Smooth muscle cell (in vitro differentiated cells): ENCODE measurements around the gene RARB. TPM values are rescaled to one million over a fixed set of nuclear protein-coding genes. Genes with fewer than 3 reads are reported as not detected.

Experiments
- DNase-seq: peaks from one replicate; lab custom pipeline; 2025; ENCODE audit not compliant: unreplicated experiment; lab: John Stamatoyannopoulos, UW
- H2AFZ ChIP-seq: fragments of 200-600 bp; sonication (generic); 2 replicates; pipeline ENCODE4 v1.6.0; 2016; ENCODE audit warnings: antibody characterized with exemption, low read depth, mild to moderate bottlenecking
- H3F3A ChIP-seq: fragments of 200-600 bp; sonication (generic); 2 replicates; pipeline ENCODE4 v1.6.0; 2017; ENCODE audit warnings: antibody characterized with exemption, low read depth
- H3K27ac ChIP-seq: fragments of 200-600 bp; sonication (generic); 2 replicates; pipeline ENCODE4 v1.5.1; 2016; ENCODE audit warnings: low read depth, mild to moderate bottlenecking
- H3K27me3 ChIP-seq: fragments of 200-600 bp; sonication (generic); 2 replicates; pipeline ENCODE4 v1.6.1; 2016; ENCODE audit warnings: low read depth, mild to moderate bottlenecking
- H3K36me3 ChIP-seq: fragments of 200-600 bp; sonication (generic); 2 replicates; pipeline ENCODE4 v1.5.1; 2016; ENCODE audit warnings: low read depth
- H3K4me1 ChIP-seq: fragments of 200-600 bp; sonication (generic); 2 replicates; pipeline ENCODE4 v1.5.1; 2016; ENCODE audit warnings: low read depth
- H3K4me2 ChIP-seq: fragments of 200-600 bp; sonication (generic); 2 replicates; pipeline ENCODE4 v1.6.0; 2016; ENCODE audit warnings: mild to moderate bottlenecking
- H3K4me3 ChIP-seq: fragments of 200-600 bp; sonication (generic); 2 replicates; pipeline ENCODE4 v1.5.1; 2016; ENCODE audit warnings: mild to moderate bottlenecking
- H3K79me2 ChIP-seq: fragments of 200-600 bp; sonication (generic); 2 replicates; pipeline ENCODE4 v1.6.0; 2016; ENCODE audit warnings: low read depth, mild to moderate bottlenecking
- H3K9ac ChIP-seq: fragments of 200-600 bp; sonication (generic); 2 replicates; pipeline ENCODE4 v1.6.0; 2016; ENCODE audit warnings: low read depth
- H3K9me3 ChIP-seq: fragments of 200-600 bp; sonication (generic); replicated peaks from 2 replicates; pipeline ENCODE4 v1.5.1; 2016; ENCODE audit warnings: low read depth
- H4K20me1 ChIP-seq: fragments of 200-600 bp; sonication (generic); 2 replicates; pipeline ENCODE4 v1.6.0; 2016; ENCODE audit warnings: low read depth
- WGBS: methylation state at CpG from one replicate; pipeline ENCODE4 v1.1.7; 2016; ENCODE audit warnings: low lambda C conversion rate; 5-methylcytosine and 5-hydroxymethylcytosine counted together
- polyA plus RNA-seq: library from polyadenylated mRNA; unstranded; fragments of >200 nt; fragmentation: Nextera tagmentation; extraction: Ambion mirVana; gene quantifications from 2 replicates; pipeline ENCODE4 v1.2.1, GENCODE V29; 2016
- total RNA-seq: library from RNA; depleted of rRNA; stranded (reverse); fragments of >200 nt; gene quantifications from 2 replicates; pipeline ENCODE4 v1.2.3, GENCODE V29; 2014
- TF ChIP-seq, protein P1 (sequence below): fragments of 200-600 bp; sonication (generic); IDR thresholded peaks from 2 replicates; pipeline ENCODE4 v1.5.1; 2017; ENCODE audit warnings: borderline replicate concordance, mild to moderate bottlenecking, antibody characterized with exemption; ENCODE audit not compliant: insufficient read depth, poor library complexity, severe bottlenecking

RARB gene
- total and polyA plus RNA-seq, 2 experiments from 2014 or later = 88.1 to 106 TPM

DNA sequence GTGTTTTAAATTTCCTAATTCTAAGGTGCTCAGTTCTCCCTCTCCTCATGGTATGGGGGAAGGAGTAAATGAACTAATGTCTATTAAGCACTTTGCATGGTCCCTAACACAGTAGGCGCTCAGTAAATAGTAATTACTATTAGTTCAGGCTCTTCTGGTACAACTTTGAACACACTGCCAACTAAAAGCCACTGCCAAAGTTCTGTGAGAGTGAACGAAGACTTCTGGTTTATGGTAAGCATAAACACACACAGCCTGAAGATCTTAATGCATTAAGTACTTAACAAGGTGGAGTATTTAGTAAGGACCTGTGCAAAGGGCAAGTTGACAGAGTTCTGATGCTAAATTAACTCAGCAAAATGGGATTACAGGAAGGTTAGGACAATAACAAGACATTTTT lies 24.7 kb downstream of the RARB start:
- WGBS = 64% methylated on average over 2 of the region's 2 CpGs
- H3K9me3 ChIP-seq = no peaks in the 10 kb centered on the region
- H3K9ac ChIP-seq = no peak overlapping the region
- H3K27me3 ChIP-seq = no peaks in the 10 kb centered on the region
- H3K4me3 ChIP-seq = no peak overlapping the region
- H3K79me2 ChIP-seq = peaks cover 61% of the 10 kb centered on the region
- peak overlapping the region; percentile 6 for H3K27ac ChIP-seq
- DNase-seq = no peak
- peaks cover 3% of the 10 kb centered on the region for H4K20me1 ChIP-seq
- peaks cover 43% of the 10 kb centered on the region for H3K4me1 ChIP-seq
- no peak overlapping the region for H2AFZ ChIP-seq
- H3F3A ChIP-seq = peaks cover 36% of the 10 kb centered on the region
- TF ChIP-seq, protein P1, sequence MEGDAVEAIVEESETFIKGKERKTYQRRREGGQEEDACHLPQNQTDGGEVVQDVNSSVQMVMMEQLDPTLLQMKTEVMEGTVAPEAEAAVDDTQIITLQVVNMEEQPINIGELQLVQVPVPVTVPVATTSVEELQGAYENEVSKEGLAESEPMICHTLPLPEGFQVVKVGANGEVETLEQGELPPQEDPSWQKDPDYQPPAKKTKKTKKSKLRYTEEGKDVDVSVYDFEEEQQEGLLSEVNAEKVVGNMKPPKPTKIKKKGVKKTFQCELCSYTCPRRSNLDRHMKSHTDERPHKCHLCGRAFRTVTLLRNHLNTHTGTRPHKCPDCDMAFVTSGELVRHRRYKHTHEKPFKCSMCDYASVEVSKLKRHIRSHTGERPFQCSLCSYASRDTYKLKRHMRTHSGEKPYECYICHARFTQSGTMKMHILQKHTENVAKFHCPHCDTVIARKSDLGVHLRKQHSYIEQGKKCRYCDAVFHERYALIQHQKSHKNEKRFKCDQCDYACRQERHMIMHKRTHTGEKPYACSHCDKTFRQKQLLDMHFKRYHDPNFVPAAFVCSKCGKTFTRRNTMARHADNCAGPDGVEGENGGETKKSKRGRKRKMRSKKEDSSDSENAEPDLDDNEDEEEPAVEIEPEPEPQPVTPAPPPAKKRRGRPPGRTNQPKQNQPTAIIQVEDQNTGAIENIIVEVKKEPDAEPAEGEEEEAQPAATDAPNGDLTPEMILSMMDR = no peak
- no peaks in the 10 kb centered on the region for H3K36me3 ChIP-seq
- no peak overlapping the region for H3K4me2 ChIP-seq

- H3K27ac ChIP-seq = peak overlapping the region; percentile 76
- no peak overlapping the region for H2AFZ ChIP-seq
Measured at GRCh38 chr3:25453619-25454004, 25.5 kb downstream of the RARB start.

GRCh38 chr3:25454005-25454927 lies 26.2 kb downstream of the RARB start:
- H3K4me3 ChIP-seq = peak overlapping the region; percentile 2
- peaks cover 38% of the 10 kb centered on the region for H3K4me1 ChIP-seq
- H3K36me3 ChIP-seq = no peaks in the 10 kb centered on the region
- 24% methylated on average over 16 of the region's 16 CpGs for WGBS
- peak overlapping the region; percentile 72 for H3K4me2 ChIP-seq
- no peaks in the 10 kb centered on the region for H3K27me3 ChIP-seq
- no peaks in the 10 kb centered on the region for H3K9me3 ChIP-seq
- TF ChIP-seq, protein P1 = no peak
- peaks cover 33% of the 10 kb centered on the region for H3F3A ChIP-seq
- no peak overlapping the region for H2AFZ ChIP-seq
- peak overlapping the region; percentile 76 for H3K27ac ChIP-seq
- peaks cover 3% of the 10 kb centered on the region for H4K20me1 ChIP-seq
- no peak for DNase-seq
- peaks cover 67% of the 10 kb centered on the region for H3K79me2 ChIP-seq
- H3K9ac ChIP-seq = no peak overlapping the region

More at GRCh38 chr3:25453619-25454004, 25.5 kb downstream of the RARB start:
- no peak overlapping the region for H3K9ac ChIP-seq
- peaks cover 61% of the 10 kb centered on the region for H3K79me2 ChIP-seq
- WGBS = 36% methylated on average over 6 of the region's 6 CpGs
- H3K4me1 ChIP-seq = peaks cover 45% of the 10 kb centered on the region
- peaks cover 3% of the 10 kb centered on the region for H4K20me1 ChIP-seq
- TF ChIP-seq, protein P1 = no peak
- H3K9me3 ChIP-seq = no peaks in the 10 kb centered on the region
- no peak for DNase-seq
- H3K36me3 ChIP-seq = no peaks in the 10 kb centered on the region
- no peaks in the 10 kb centered on the region for H3K27me3 ChIP-seq
- H3F3A ChIP-seq = peaks cover 32% of the 10 kb centered on the region
- H3K4me3 ChIP-seq = peak overlapping the region; percentile 2
- peak overlapping the region; percentile 72 for H3K4me2 ChIP-seq
